CD4-positive, alpha-beta T cell (primary cell): Measurements from ENCODE around the gene ABCD3. TPM values are rescaled to one million over a fixed set of nuclear protein-coding genes. Genes with fewer than 3 reads are reported as not detected.

Experiments used
- ATAC-seq: fragments of 200-7000 bp; cut with Tn5 transposase; one replicate; pipeline ENCODE4 v1.10.0; 2022; ENCODE audit warnings: mild to moderate bottlenecking; ENCODE audit not compliant: poor library complexity
- CTCF ChIA-PET: fragments of 350-600 bp; sonication (Branson Sonifier 250); formaldehyde crosslinking; loops from one replicate; lab custom pipeline; 2021; ENCODE audit warnings: antibody characterized with exemption, inconsistent platforms; lab: Charles Lee
- POLR2A ChIA-PET: fragments of 350-600 bp; sonication (Branson Sonifier 250); formaldehyde crosslinking; loops from one replicate; lab custom pipeline; 2021; ENCODE audit warnings: antibody characterized with exemption, inconsistent platforms; lab: Charles Lee
- DNase-seq, 14 experiments: peaks; one replicate each; pipeline ENCODE4 v3.0.0-alpha.2; 2013 to 2020; ENCODE audit warnings: mixed read lengths in 2 of 14
- H3K27ac ChIP-seq, 2 donors: one replicate each; pipeline versions ENCODE4 v1.5.1 to v1.7.0; 2013; ENCODE audit warnings: low read length in 2 of 2, low read depth in 1 of 2, mild to moderate bottlenecking in 1 of 2
- H3K27me3 ChIP-seq, 2 experiments: 1 replicate in 1 of 2; 2 replicates in 1 of 2; pipeline versions ENCODE4 v1.6.1 to v1.7.0; 2013; ENCODE audit warnings: low read length in 2 of 2, control low read depth in 1 of 2, mild to moderate bottlenecking in 1 of 2, moderate library complexity in 1 of 2; ENCODE audit not compliant: insufficient read depth in 2 of 2, control insufficient read depth in 1 of 2
- H3K36me3 ChIP-seq: one replicate; pipeline ENCODE4 v1.6.1; 2013; ENCODE audit warnings: low read length, control low read depth; ENCODE audit not compliant: insufficient read depth
- H3K4me1 ChIP-seq: one replicate; pipeline ENCODE4 v1.6.1; 2013; ENCODE audit warnings: low read length, control low read depth; ENCODE audit not compliant: insufficient read depth
- H3K4me3 ChIP-seq: one replicate; pipeline ENCODE4 v1.5.1; 2013; ENCODE audit warnings: mild to moderate bottlenecking, low read length, moderate library complexity
- H3K9me3 ChIP-seq, 2 experiments: 1 replicate in 1 of 2; 2 replicates in 1 of 2; pipeline versions ENCODE4 v1.6.1 to v1.7.0; 2013; ENCODE audit warnings: low read length in 2 of 2, mild to moderate bottlenecking in 2 of 2, control low read depth in 1 of 2, moderate library complexity in 1 of 2; ENCODE audit not compliant: control insufficient read depth in 1 of 2, insufficient read depth in 1 of 2
- H3K27ac Mint-ChIP-seq: one replicate; pipeline ENCODE4 v1.8.0; 2020; ENCODE audit warnings: mixed read lengths
- H3K27me3 Mint-ChIP-seq: one replicate; pipeline ENCODE4 v1.8.0; 2021; ENCODE audit warnings: mixed read lengths
- H3K36me3 Mint-ChIP-seq: one replicate; pipeline ENCODE4 v1.8.0; 2021; ENCODE audit warnings: low read depth, mixed read lengths
- H3K4me1 Mint-ChIP-seq: one replicate; pipeline ENCODE4 v1.8.0; 2021; ENCODE audit warnings: low read depth, mixed read lengths
- H3K4me3 Mint-ChIP-seq: one replicate; pipeline ENCODE4 v1.8.0; 2020; ENCODE audit warnings: mild to moderate bottlenecking, mixed read lengths
- H3K9me3 Mint-ChIP-seq: one replicate; pipeline ENCODE4 v1.8.0; 2020; ENCODE audit warnings: mixed read lengths
- intact Hi-C, 2 experiments: fragments of 100-400 bp; cut with DNase I in 1 of 2; cut with micrococcal nuclease in 1 of 2; formaldehyde crosslinking; loops; one replicate each; pipeline versions ENCODE4 v1.15.1 to v1.9.0; 2023 to 2025; cut with DNase I, micrococcal nuclease
- total RNA-seq, 174 experiments: library from RNA in 2 of 174; stranded (reverse) in 2 of 174; gene quantifications; one replicate each; pipeline ENCODE4 v1.2.3 and lab custom pipeline; 2021 to 2026
- TF ChIP-seq, protein P1 (sequence below): fragments of 200-600 bp; IDR thresholded peaks from one replicate; pipeline ENCODE4 v1.8.0; 2022; ENCODE audit warnings: antibody characterized with exemption, mild to moderate bottlenecking

Gene ABCD3
- total RNA-seq, 2 experiments from 2014 or later = 13.0 to 13.5 TPM

DNA sequence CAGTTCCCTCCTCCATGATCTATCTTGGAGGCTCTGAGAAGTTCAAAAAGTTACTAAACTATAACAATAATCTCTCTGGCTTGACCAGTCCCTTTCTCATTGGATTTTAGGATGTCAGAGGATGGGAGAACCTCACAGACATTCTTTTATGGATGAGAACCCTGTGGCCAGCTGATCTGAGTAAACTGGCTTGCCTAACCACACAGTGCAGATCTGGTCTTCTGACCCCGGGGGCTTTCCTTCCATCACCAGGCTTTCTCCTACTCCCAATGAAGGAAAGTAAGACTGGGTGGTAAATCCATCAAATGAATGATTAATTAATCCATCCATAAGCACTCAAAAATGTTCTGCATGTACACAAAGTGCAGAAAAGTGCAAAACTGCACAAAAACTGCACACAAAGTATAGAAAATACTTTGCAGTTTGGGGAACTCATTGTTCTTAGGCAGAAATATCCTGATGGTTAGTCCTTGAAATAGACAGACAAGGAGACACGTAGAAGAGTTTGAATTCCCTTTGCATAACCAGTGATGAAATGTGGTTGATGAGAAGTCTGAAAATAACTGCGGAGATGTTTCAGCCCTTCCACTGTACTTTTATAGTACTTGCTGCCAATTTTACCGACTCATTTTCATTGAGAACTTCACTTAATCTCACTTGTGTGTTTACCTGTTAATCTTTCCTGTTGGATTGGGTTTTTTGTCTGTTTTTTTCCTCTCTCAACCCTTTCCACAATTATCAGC is 125.9 kb downstream of the ABCD3 start:
- ATAC-seq = no peak
- intact Hi-C loops = no loop called here
- TF ChIP-seq, protein P1, sequence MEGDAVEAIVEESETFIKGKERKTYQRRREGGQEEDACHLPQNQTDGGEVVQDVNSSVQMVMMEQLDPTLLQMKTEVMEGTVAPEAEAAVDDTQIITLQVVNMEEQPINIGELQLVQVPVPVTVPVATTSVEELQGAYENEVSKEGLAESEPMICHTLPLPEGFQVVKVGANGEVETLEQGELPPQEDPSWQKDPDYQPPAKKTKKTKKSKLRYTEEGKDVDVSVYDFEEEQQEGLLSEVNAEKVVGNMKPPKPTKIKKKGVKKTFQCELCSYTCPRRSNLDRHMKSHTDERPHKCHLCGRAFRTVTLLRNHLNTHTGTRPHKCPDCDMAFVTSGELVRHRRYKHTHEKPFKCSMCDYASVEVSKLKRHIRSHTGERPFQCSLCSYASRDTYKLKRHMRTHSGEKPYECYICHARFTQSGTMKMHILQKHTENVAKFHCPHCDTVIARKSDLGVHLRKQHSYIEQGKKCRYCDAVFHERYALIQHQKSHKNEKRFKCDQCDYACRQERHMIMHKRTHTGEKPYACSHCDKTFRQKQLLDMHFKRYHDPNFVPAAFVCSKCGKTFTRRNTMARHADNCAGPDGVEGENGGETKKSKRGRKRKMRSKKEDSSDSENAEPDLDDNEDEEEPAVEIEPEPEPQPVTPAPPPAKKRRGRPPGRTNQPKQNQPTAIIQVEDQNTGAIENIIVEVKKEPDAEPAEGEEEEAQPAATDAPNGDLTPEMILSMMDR = no peak
- no peak overlapping the region for H3K4me3 Mint-ChIP-seq
- H3K36me3 Mint-ChIP-seq = no peaks in the 10 kb centered on the region
- Histone ChIP-seq H3K36me3 (no peaks in the 10 kb centered on the region), H3K27ac (no peak overlapping the region), H3K4me1 (peaks cover 15% of the 10 kb centered on the region), H3K27me3 (peaks cover 34 to 58% of the 10 kb centered on the region in 2 experiments), H3K4me3 (no peak overlapping the region), H3K9me3 (peaks cover 0 to 6% of the 10 kb centered on the region in 2 experiments)
- no peak overlapping the region for H3K27ac Mint-ChIP-seq
- H3K9me3 Mint-ChIP-seq = no peaks in the 10 kb centered on the region
- DNase-seq = no peak
- H3K27me3 Mint-ChIP-seq = peaks cover 76% of the 10 kb centered on the region
- CTCF ChIA-PET = no interaction called here
- peaks cover 10% of the 10 kb centered on the region for H3K4me1 Mint-ChIP-seq
- POLR2A ChIA-PET = no interaction called here

GRCh38 chr1:94544706-94545490 is 126.7 kb downstream of the ABCD3 start:
- intact Hi-C loops = no loop called here
- Histone ChIP-seq H3K4me1 (peaks cover 15% of the 10 kb centered on the region), H3K27ac (no peak overlapping the region), H3K36me3 (no peaks in the 10 kb centered on the region), H3K4me3 (no peak overlapping the region), H3K9me3 (peaks cover 0 to 6% of the 10 kb centered on the region in 2 experiments), H3K27me3 (peaks cover 30 to 49% of the 10 kb centered on the region in 2 experiments)
- Mint-ChIP-seq H3K4me3 (no peak overlapping the region), H3K27me3 (peaks cover 76% of the 10 kb centered on the region), H3K27ac (no peak overlapping the region), H3K36me3 (no peaks in the 10 kb centered on the region), H3K4me1 (peaks cover 10% of the 10 kb centered on the region), H3K9me3 (no peaks in the 10 kb centered on the region)
- TF ChIP-seq, protein P1 = no peak
- ChIA-PET POLR2A (no interaction called here), CTCF (no interaction called here)
- no peak for ATAC-seq
- no peak for DNase-seq

GRCh38 chr1:94549706-94550105 is 131.5 kb downstream of the ABCD3 start:
- H3K27me3 ChIP-seq = peaks cover 2 to 10% of the 10 kb centered on the region in 2 experiments
- TF ChIP-seq, protein P1 = no peak
- Mint-ChIP-seq H3K9me3 (no peaks in the 10 kb centered on the region), H3K27me3 (peaks cover 50% of the 10 kb centered on the region), H3K4me1 (no peaks in the 10 kb centered on the region), H3K36me3 (no peaks in the 10 kb centered on the region), H3K27ac (no peak overlapping the region), H3K4me3 (no peak overlapping the region)
- ChIA-PET POLR2A (no interaction called here), CTCF (no interaction called here)
- no peak for ATAC-seq
- intact Hi-C loops = no loop called here
- H3K36me3 ChIP-seq = no peaks in the 10 kb centered on the region
- no peaks in the 10 kb centered on the region for H3K4me1 ChIP-seq
- no peak overlapping the region for H3K4me3 ChIP-seq
- DNase-seq = no peak
- H3K9me3 ChIP-seq = no peaks in the 10 kb centered on the region
- no peak overlapping the region for H3K27ac ChIP-seq
